Fibroblast of lung (primary cell): ENCODE results near the gene MLXIP. TPM values are rescaled to one million over a fixed set of nuclear protein-coding genes. Genes with fewer than 3 reads are reported as not detected.

Experiments used
- DNase-seq, 2 donors: peaks; one replicate each; pipeline versions ENCODE4 v3.0.0 to v3.0.0-alpha.2; 2010; ENCODE audit warnings: low read depth in 2 of 2
- H2AFZ ChIP-seq: 2 replicates; pipeline ENCODE4 v1.5.1; 2012; ENCODE audit warnings: low read length, control low read depth, inconsistent platforms
- H3K27ac ChIP-seq: 2 replicates; pipeline ENCODE4 v1.5.1; 2011; ENCODE audit warnings: low read length, control low read depth; ENCODE audit not compliant: insufficient read depth
- H3K27me3 ChIP-seq: 2 replicates; pipeline ENCODE4 v1.5.1; 2011; ENCODE audit warnings: mild to moderate bottlenecking, low read length; ENCODE audit not compliant: control insufficient read depth, insufficient read depth
- H3K36me3 ChIP-seq: 2 replicates; pipeline ENCODE4 v1.5.1; 2011; ENCODE audit warnings: low read length; ENCODE audit not compliant: control insufficient read depth, insufficient read depth
- H3K4me1 ChIP-seq: 2 replicates; pipeline ENCODE4 v1.5.1; 2011; ENCODE audit warnings: low read length; ENCODE audit not compliant: control insufficient read depth, insufficient read depth; ENCODE audit errors: extremely low read depth
- H3K4me2 ChIP-seq: 2 replicates; pipeline ENCODE4 v1.5.1; 2011; ENCODE audit warnings: low read length, control low read depth; ENCODE audit not compliant: insufficient read depth; ENCODE audit errors: extremely low read depth
- H3K4me3 ChIP-seq, 4 experiments: fragments of 200-600 bp in 1 of 4; sonication (generic) in 1 of 4; replicated peaks in 1 of 4; 2 replicates each; pipeline ENCODE4 v1.5.1; 2011 to 2016; ENCODE audit warnings: low read length in 4 of 4, low read depth in 3 of 4, mild to moderate bottlenecking in 3 of 4, control low read depth in 2 of 4, inconsistent platforms in 1 of 4, mixed read lengths in 1 of 4; ENCODE audit not compliant: insufficient read depth in 1 of 4; ENCODE audit errors: control extremely low read depth in 1 of 4
- H3K79me2 ChIP-seq: 2 replicates; pipeline ENCODE4 v1.5.1; 2012; ENCODE audit warnings: mild to moderate bottlenecking, low read length, inconsistent platforms; ENCODE audit not compliant: control insufficient read depth, insufficient read depth
- H3K9ac ChIP-seq: 2 replicates; pipeline ENCODE4 v1.5.1; 2011; ENCODE audit warnings: mild to moderate bottlenecking, low read length, control low read depth; ENCODE audit not compliant: insufficient read depth
- H3K9me3 ChIP-seq: 2 replicates; pipeline ENCODE4 v1.5.1; 2012; ENCODE audit warnings: low read depth, low read length; ENCODE audit not compliant: control insufficient read depth, insufficient read depth
- H4K20me1 ChIP-seq: 2 replicates; pipeline ENCODE4 v1.5.1; 2011; ENCODE audit warnings: low read length; ENCODE audit not compliant: control insufficient read depth, insufficient read depth; ENCODE audit errors: extremely low read depth
- EZH2 ChIP-seq: IDR thresholded peaks from 2 replicates; pipeline ENCODE4 v1.5.1; 2012; ENCODE audit warnings: low read length, control low read depth, mild to moderate bottlenecking; ENCODE audit errors: missing control alignments
- polyA plus RNA-seq, 2 donors: library from polyadenylated mRNA; depleted of rRNA in 1 of 2; stranded (reverse) in 1 of 2; unstranded in 1 of 2; fragments of >200 nt; gene quantifications; 2 replicates each; pipeline ENCODE4 v1.2.1, GENCODE V29; 2011 to 2012; ENCODE audit warnings: missing spikeins in 1 of 2
- total RNA-seq: library from RNA; depleted of rRNA; stranded (reverse); fragments of >200 nt; gene quantifications from 2 replicates; pipeline ENCODE4 v1.2.1, GENCODE V29; 2014
- TF ChIP-seq, protein P1 (sequence below), 2 donors: IDR thresholded peaks in 1 of 2; conservative IDR thresholded peaks in 1 of 2; 1 replicate in 1 of 2; 2 replicates in 1 of 2; pipeline ENCODE4 v1.5.1; 2011 to 2012; ENCODE audit warnings: low read length in 2 of 2, control low read depth in 1 of 2, inconsistent platforms in 1 of 2, low read depth in 1 of 2, mild to moderate bottlenecking in 1 of 2

Gene MLXIP
- total and polyA plus RNA-seq, 2 donors (not counting 1 experiment from before 2014, with no cell fraction given), result 6.6 to 17.0 TPM

DNA sequence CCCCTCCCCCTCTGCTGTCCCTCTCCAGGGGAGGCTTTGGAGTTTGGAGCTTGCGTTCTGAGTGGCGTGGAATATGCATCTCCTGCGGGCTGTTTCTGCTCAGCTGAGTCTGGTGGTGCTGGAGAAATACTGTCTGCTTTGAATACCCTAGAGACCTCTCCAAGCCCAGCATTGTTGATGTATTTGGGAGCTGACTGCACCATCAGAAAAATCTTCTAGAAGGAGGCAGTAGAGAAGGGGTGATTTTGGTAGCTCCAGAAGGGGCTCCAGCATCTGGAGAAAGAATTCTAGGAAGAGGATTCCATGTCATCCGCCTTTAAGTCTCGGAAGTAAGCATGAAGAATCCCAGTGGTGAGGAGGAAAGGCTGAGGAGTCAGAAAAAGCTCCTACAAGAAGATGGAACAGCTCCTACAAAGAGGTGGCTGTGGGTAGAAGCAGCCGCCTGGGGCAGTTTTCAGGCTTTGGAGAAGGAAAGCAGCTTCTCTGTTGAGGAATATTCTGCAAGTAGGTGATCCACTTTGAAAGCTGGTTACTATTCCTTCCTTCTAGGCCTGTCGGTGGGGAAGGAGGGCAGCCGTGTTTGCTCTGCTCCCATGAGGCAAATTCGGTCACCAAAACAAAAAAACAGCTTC, 9.7 kb downstream of the MLXIP start:
- Histone ChIP-seq H3K36me3 (peaks cover 7% of the 10 kb centered on the region), H3K27me3 (no peaks in the 10 kb centered on the region), H3K9me3 (no peaks in the 10 kb centered on the region), H3K79me2 (peaks cover 51% of the 10 kb centered on the region), H3K4me1 (peaks cover 23% of the 10 kb centered on the region), H2AFZ (no peak overlapping the region), H3K27ac (no peak overlapping the region), H3K9ac (no peak overlapping the region), H4K20me1 (no peaks in the 10 kb centered on the region), H3K4me3 (no peak overlapping the region), H3K4me2 (peak overlapping the region; percentile 26)
- TF ChIP-seq, protein P1, sequence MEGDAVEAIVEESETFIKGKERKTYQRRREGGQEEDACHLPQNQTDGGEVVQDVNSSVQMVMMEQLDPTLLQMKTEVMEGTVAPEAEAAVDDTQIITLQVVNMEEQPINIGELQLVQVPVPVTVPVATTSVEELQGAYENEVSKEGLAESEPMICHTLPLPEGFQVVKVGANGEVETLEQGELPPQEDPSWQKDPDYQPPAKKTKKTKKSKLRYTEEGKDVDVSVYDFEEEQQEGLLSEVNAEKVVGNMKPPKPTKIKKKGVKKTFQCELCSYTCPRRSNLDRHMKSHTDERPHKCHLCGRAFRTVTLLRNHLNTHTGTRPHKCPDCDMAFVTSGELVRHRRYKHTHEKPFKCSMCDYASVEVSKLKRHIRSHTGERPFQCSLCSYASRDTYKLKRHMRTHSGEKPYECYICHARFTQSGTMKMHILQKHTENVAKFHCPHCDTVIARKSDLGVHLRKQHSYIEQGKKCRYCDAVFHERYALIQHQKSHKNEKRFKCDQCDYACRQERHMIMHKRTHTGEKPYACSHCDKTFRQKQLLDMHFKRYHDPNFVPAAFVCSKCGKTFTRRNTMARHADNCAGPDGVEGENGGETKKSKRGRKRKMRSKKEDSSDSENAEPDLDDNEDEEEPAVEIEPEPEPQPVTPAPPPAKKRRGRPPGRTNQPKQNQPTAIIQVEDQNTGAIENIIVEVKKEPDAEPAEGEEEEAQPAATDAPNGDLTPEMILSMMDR (conservative IDR thresholded peaks at IDR 0.05 in 1 of 2, IDR thresholded peaks at IDR 0.05 in 1 of 2; ENCODE audit: low read depth in 1 of 2, low read length in 2 of 2), result no peak
- no peak for TF ChIP-seq EZH2
- DNase-seq, result no peak

DNA sequence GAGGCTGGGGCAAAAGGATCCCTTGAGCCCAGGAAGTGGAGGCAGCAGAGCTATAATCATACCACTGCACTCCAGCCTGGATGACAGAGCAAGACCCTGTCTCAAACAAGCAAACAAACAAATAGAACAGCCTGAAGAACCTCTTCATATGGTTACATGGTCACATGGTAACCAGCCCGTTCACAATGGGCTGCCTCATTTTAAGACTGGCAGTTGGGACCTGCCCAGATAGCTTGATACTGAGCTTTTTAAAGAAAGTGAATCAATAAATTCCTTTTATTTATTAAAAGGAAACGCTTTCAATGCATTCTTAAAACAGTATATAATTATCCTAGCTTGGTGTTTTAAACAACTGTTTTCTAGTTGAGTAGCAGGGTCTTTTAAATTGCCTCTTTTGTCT, 10.5 kb downstream of the MLXIP start:
- Histone ChIP-seq H3K36me3 (peaks cover 5% of the 10 kb centered on the region), H3K27me3 (no peaks in the 10 kb centered on the region), H3K4me2 (no peak overlapping the region), H3K9ac (no peak overlapping the region), H3K27ac (no peak overlapping the region), H3K79me2 (peaks cover 53% of the 10 kb centered on the region), H3K4me3 (no peak overlapping the region), H2AFZ (no peak overlapping the region), H3K4me1 (peaks cover 23% of the 10 kb centered on the region), H3K9me3 (no peaks in the 10 kb centered on the region), H4K20me1 (no peaks in the 10 kb centered on the region)
- no peak for DNase-seq
- TF ChIP-seq EZH2, result no peak
- TF ChIP-seq, protein P1 (conservative IDR thresholded peaks at IDR 0.05 in 1 of 2, IDR thresholded peaks at IDR 0.05 in 1 of 2; ENCODE audit: low read depth in 1 of 2, low read length in 2 of 2), result no peak

DNA sequence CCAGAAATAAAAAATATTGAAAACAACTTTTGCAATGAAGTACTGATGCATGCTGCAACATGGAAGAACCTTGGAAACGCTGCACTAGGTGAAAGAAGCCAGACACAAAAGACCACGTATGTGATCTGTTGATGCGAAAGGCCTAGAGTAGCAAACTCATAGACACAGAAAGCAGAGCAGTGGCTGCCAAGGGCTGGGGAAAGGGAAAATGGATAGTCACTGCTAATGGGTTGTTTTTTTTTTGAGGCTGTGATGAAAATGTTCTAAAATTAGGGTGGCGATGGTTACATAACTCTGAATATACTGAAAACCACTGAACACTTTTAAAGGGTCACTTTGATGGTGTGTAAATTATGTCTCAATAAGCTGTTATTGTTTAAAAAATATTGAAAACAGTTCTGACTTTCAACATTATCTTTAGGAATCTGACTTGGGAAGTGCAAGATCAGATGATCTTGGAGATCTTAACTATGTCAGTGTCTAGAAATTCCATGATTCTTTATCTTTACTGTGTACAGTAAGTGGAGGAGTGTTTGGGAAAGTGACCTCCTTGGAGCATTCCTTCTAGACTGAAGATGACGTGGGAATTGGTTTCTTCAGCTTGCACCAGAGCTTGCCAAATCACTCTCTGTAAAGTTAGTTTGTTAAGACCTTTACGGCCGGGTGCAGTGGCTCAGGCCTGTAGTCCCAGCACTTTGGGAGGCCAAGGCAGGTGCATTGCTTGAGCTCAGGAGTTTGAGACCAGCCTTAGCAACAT, 12.4 kb downstream of the MLXIP start:
- peak overlapping the region; percentile 70 for H3K4me2 ChIP-seq
- H3K9ac ChIP-seq, result no peak overlapping the region
- no peak for TF ChIP-seq EZH2
- TF ChIP-seq, protein P1 (conservative IDR thresholded peaks at IDR 0.05 in 1 of 2, IDR thresholded peaks at IDR 0.05 in 1 of 2; ENCODE audit: low read depth in 1 of 2, low read length in 2 of 2), result no peak
- peaks cover 54% of the 10 kb centered on the region for H3K79me2 ChIP-seq
- no peak overlapping the region for H2AFZ ChIP-seq
- peaks cover 23% of the 10 kb centered on the region for H3K4me1 ChIP-seq
- H3K9me3 ChIP-seq, result no peaks in the 10 kb centered on the region
- H3K4me3 ChIP-seq, result no peak overlapping the region
- H4K20me1 ChIP-seq, result no peaks in the 10 kb centered on the region
- peak overlapping the region; percentile 78 for H3K27ac ChIP-seq
- no peaks in the 10 kb centered on the region for H3K36me3 ChIP-seq
- peak; percentile 98 for DNase-seq
- H3K27me3 ChIP-seq, result no peaks in the 10 kb centered on the region
